Measurements from ENCODE around the gene PTK6.

- no peak for TF ChIP-seq POLR2AphosphoS5 (IDR thresholded peaks at IDR 0.05; ENCODE audit: low read depth, low read length)
- TF ChIP-seq CTCF (IDR thresholded peaks at IDR 0.05 in 2 of 3, conservative IDR thresholded peaks at IDR 0.05 in 1 of 3; ENCODE audit: borderline replicate concordance in 1 of 3, insufficient read depth in 1 of 3, low read depth in 2 of 3, low read length in 2 of 3) = no peak
- TF ChIP-seq RAD21 (IDR thresholded peaks at IDR 0.05; ENCODE audit: low read depth) = no peak
- TF ChIP-seq EZH2 (IDR thresholded peaks at IDR 0.05) = no peak
- TF ChIP-seq TCF7L2 (IDR thresholded peaks at IDR 0.05; ENCODE audit: borderline replicate concordance, extremely low read depth, insufficient read depth, insufficient read length) = no peak
- no peak for TF ChIP-seq POLR2A (IDR thresholded peaks at IDR 0.05; ENCODE audit: borderline replicate concordance, extremely low read depth, insufficient read depth, insufficient read length)
- TF ChIP-seq SP1 (IDR thresholded peaks at IDR 0.05; ENCODE audit: low read depth) = no peak
- TF ChIP-seq CEBPB (IDR thresholded peaks at IDR 0.05; ENCODE audit: low read depth) = no peak
- TF ChIP-seq EGR1 (IDR thresholded peaks at IDR 0.05; ENCODE audit: low read depth) = no peak
- TF ChIP-seq FOSL1 (IDR thresholded peaks at IDR 0.05; ENCODE audit: low read depth) = no peak
- TF ChIP-seq YY1 (IDR thresholded peaks at IDR 0.05; ENCODE audit: extremely low read depth, insufficient replicate concordance, low read depth, low read length) = no peak
- no peak for TF ChIP-seq REST (IDR thresholded peaks at IDR 0.05; ENCODE audit: low read depth)
- TF ChIP-seq ZNF274 (IDR thresholded peaks at IDR 0.05; ENCODE audit: low read depth, low read length) = no peak
- no peak for TF ChIP-seq ELF1 (IDR thresholded peaks at IDR 0.05; ENCODE audit: borderline replicate concordance, low read depth)
These were observed 3.4 kb upstream of the PTK6 start for GRCh38 chr20:63540417-63541186.

Data from HCT116 (cell line).